HCT116 (cell line): ENCODE measurements around the gene TRERF1. TPM values are rescaled to one million over a fixed set of nuclear protein-coding genes. Genes with fewer than 3 reads are reported as not detected.
"Not testable (repeated sequence)": the region's sequence is repeated elsewhere in the genome, so short reads cannot be mapped to it uniquely, and the experiment has no call there.

ENCODE experiments used
- ATAC-seq: fragments of 200-7000 bp; cut with Tn5 transposase; 2 replicates; pipeline ENCODE4 v1.9.1; 2020; ENCODE audit warnings: mild to moderate bottlenecking, moderate library complexity
- BruUV-seq: library from RNA; stranded (reverse); fragments of 400-500 nt; replicated peaks from 2 replicates; lab custom pipeline; 2021; lab: Mats Ljungman, UMichigan
- CTCF ChIA-PET: fragments of 300-600 bp; sonication (Branson Sonifier 250); formaldehyde crosslinking; loops from one replicate; lab custom pipeline; 2021; ENCODE audit warnings: antibody characterized with exemption; lab: Charles Lee
- POLR2A ChIA-PET: fragments of 300-600, 350-600 bp; sonication (Branson Sonifier 250); formaldehyde crosslinking; loops from one replicate; lab custom pipeline; 2021; ENCODE audit warnings: antibody characterized with exemption; lab: Charles Lee
- RAD21 ChIA-PET, 2 experiments: fragments of 300-600 bp; sonication (Branson Sonifier 250); formaldehyde crosslinking; loops; one replicate each; lab custom pipeline; 2023; ENCODE audit warnings: low total read pairs in 2 of 2; ENCODE audit not compliant: uncharacterized antibody in 2 of 2, unreplicated experiment in 2 of 2, low non-redundant PET in 1 of 2; lab: Charles Lee
- DNase-seq: peaks from one replicate; pipeline ENCODE4 v3.0.0-alpha.2; 2010; ENCODE audit warnings: low read depth, low spot score
- H2AFZ ChIP-seq: fragments of 200-600 bp; shearing (Covaris generic), sonication (generic); 2 replicates; pipeline ENCODE4 v1.6.1; 2017; ENCODE audit warnings: low read depth, mixed run types, mixed read lengths, antibody characterized with exemption, low read length; ENCODE audit not compliant: poor library complexity, severe bottlenecking
- H3K27ac ChIP-seq: 2 replicates; pipeline ENCODE4 v1.5.1; 2012; ENCODE audit warnings: low read depth, low read length
- H3K27me3 ChIP-seq: fragments of 200-600 bp; sonication (generic); 2 replicates; pipeline ENCODE4 v1.6.1; 2016; ENCODE audit warnings: mixed run types, low read length, mixed read lengths; ENCODE audit not compliant: insufficient read depth
- H3K36me3 ChIP-seq, 2 experiments: fragments of 200-500 bp in 1 of 2; fragments of 200-600 bp in 1 of 2; sonication (Bioruptor generic) in 1 of 2; sonication (generic) in 1 of 2; 2 replicates each; pipeline versions ENCODE4 v1.5.1 to v1.6.1; 2014 to 2016; ENCODE audit warnings: low read length in 2 of 2, inconsistent platforms in 1 of 2, mixed read lengths in 1 of 2, mixed run types in 1 of 2; ENCODE audit not compliant: insufficient read depth in 2 of 2, control insufficient read depth in 1 of 2
- H3K4me1 ChIP-seq, 2 experiments: fragments of 200-600 bp in 1 of 2; sonication (generic) in 1 of 2; 2 replicates each; pipeline versions ENCODE4 v1.5.1 to v1.6.1; 2012 to 2017; ENCODE audit warnings: low read length in 2 of 2, inconsistent platforms in 1 of 2, mild to moderate bottlenecking in 1 of 2, mixed read lengths in 1 of 2, mixed run types in 1 of 2, moderate library complexity in 1 of 2; ENCODE audit not compliant: insufficient read depth in 2 of 2, control insufficient read depth in 1 of 2
- H3K4me2 ChIP-seq: fragments of 200-600 bp; sonication (generic); 2 replicates; pipeline ENCODE4 v1.6.1; 2017; ENCODE audit warnings: mixed run types, low read length, mixed read lengths
- H3K4me3 ChIP-seq, 2 experiments: fragments of 200-600 bp in 1 of 2; sonication (generic) in 1 of 2; replicated peaks in 1 of 2; 2 replicates each; pipeline ENCODE4 v1.5.1; 2011 to 2016; ENCODE audit warnings: low read length in 2 of 2, control low read depth in 1 of 2, low read depth in 1 of 2, mild to moderate bottlenecking in 1 of 2, mixed read lengths in 1 of 2, mixed run types in 1 of 2
- H3K79me2 ChIP-seq: fragments of 200-600 bp; sonication (generic); 2 replicates; pipeline ENCODE4 v1.6.1; 2017; ENCODE audit warnings: mild to moderate bottlenecking, mixed run types, low read length, moderate library complexity, mixed read lengths; ENCODE audit not compliant: insufficient read depth
- H3K9ac ChIP-seq: fragments of 200-600 bp; sonication (generic); 2 replicates; pipeline ENCODE4 v1.6.1; 2016; ENCODE audit warnings: low read length, mixed read lengths
- H3K9me2 ChIP-seq: fragments of 200-600 bp; sonication (generic), shearing (Covaris generic); 2 replicates; pipeline ENCODE4 v1.6.1; 2017; ENCODE audit warnings: mixed run types, mild to moderate bottlenecking, moderate library complexity; ENCODE audit not compliant: insufficient read depth
- H3K9me3 ChIP-seq, 2 experiments: fragments of 200-500 bp in 1 of 2; fragments of 200-600 bp in 1 of 2; sonication (Bioruptor generic) in 1 of 2; sonication (generic) in 1 of 2; 2 replicates each; pipeline ENCODE4 v1.6.1; 2014 to 2017; ENCODE audit warnings: low read length in 2 of 2, mixed read lengths in 2 of 2, inconsistent platforms in 1 of 2, low read depth in 1 of 2, mild to moderate bottlenecking in 1 of 2, mixed run types in 1 of 2, moderate library complexity in 1 of 2; ENCODE audit not compliant: control insufficient read depth in 1 of 2, insufficient read depth in 1 of 2
- H4K20me1 ChIP-seq: fragments of 200-600 bp; sonication (generic), shearing (Covaris generic); 2 replicates; pipeline ENCODE4 v1.6.1; 2017; ENCODE audit warnings: mixed run types, mild to moderate bottlenecking, moderate library complexity; ENCODE audit not compliant: insufficient read depth
- ATF3 ChIP-seq: IDR thresholded peaks from 2 replicates; pipeline ENCODE4 v1.6.1; 2012
- CEBPB ChIP-seq: IDR thresholded peaks from 2 replicates; pipeline ENCODE4 v1.6.1; 2012; ENCODE audit warnings: low read depth
- SRF ChIP-seq: IDR thresholded peaks from 2 replicates; pipeline ENCODE4 v1.6.1; 2012; ENCODE audit warnings: low read depth
- YY1 ChIP-seq: IDR thresholded peaks from 2 replicates; pipeline ENCODE4 v1.6.1; 2011; ENCODE audit warnings: low read length, low read depth, moderate library complexity, mild to moderate bottlenecking; ENCODE audit not compliant: insufficient replicate concordance; ENCODE audit errors: extremely low read depth
- ZFX ChIP-seq: fragments of 450-650 bp; IDR thresholded peaks from 2 replicates; pipeline ENCODE4 v1.6.1; 2017
- intact Hi-C: fragments of 100-400 bp; cut with micrococcal nuclease; formaldehyde crosslinking; loops from 2 replicates; pipeline ENCODE4 v1.10.0; 2022
- total RNA-seq: library from RNA; stranded (reverse); gene quantifications from one replicate; pipeline ENCODE4 v1.2.1, GENCODE V29; 2021; ENCODE audit not compliant: unreplicated experiment

Gene TRERF1
- total RNA-seq, 1 experiment from 2014 or later, result 12.4 TPM

GRCh38 chr6:42467651-42468050 is 15.9 kb upstream of the TRERF1 start:
- no peak for ATAC-seq
- Histone ChIP-seq H3K4me3 (no peak overlapping the region), H3K9me3 (peaks cover 0 to 7% of the 10 kb centered on the region in 2 experiments; a peak in 2 of 4 replicates), H3K27me3 (no peaks in the 10 kb centered on the region), H3K4me2 (no peak overlapping the region), H3K4me1 (no peaks in the 10 kb centered on the region), H4K20me1 (no peaks in the 10 kb centered on the region), H3K27ac (no peak overlapping the region), H3K79me2 (no peaks in the 10 kb centered on the region), H3K9me2 (0 out of 2 replicates have a peak, but pooled peaks cover 2% of the 10 kb centered on the region), H3K36me3 (0 out of 4 replicates have a peak, but pooled peaks cover 0 to 4% of the 10 kb centered on the region in 2 experiments), H2AFZ (no peak overlapping the region), H3K9ac (no peak overlapping the region)
- ChIA-PET CTCF (no interaction called here), RAD21 (no interaction called here), POLR2A (no interaction called here)
- BruUV-seq, result no TSS peak
- DNase-seq, result no peak
- intact Hi-C loops, result no loop called here
- TF ChIP-seq YY1, result no peak
- TF ChIP-seq SRF, result no peak
- no peak for TF ChIP-seq CEBPB
- no peak for TF ChIP-seq ZFX
- no peak for TF ChIP-seq ATF3

DNA sequence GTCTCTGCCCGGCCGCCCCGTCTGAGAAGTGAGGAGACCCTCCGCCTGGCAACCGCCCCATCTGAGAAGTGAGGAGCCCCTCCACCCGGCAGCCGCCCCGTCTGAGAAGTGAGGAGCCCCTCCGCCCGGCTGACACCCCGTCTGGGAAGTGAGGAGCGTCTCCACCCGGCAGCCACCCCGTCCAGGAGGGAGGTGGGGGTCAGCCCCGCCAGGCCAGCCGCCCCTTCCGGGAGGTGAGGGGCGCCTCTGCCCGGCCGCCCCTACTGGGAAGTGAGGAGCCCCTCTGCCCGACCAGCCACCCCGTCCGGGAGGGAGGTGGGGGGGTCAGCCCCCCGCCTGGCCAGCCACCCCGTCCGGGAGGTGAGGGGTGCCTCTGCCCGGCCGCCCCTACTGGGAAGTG is 14.7 kb upstream of the TRERF1 start:
- DNase-seq, RAD21 ChIA-PET, H2AFZ ChIP-seq, intact Hi-C loops, H3K9me3 ChIP-seq, BruUV-seq, H3K79me2 ChIP-seq, H3K27me3 ChIP-seq, POLR2A ChIA-PET, H3K9me2 ChIP-seq, H3K9ac ChIP-seq, H3K4me3 ChIP-seq, ATAC-seq, H3K27ac ChIP-seq, H3K4me2 ChIP-seq, CTCF ChIA-PET, H3K36me3 ChIP-seq, H4K20me1 ChIP-seq, H3K4me1 ChIP-seq: not testable (repeated sequence)
